Natural killer cell treated with Interleukin-12 subunit alpha and Interleukin-12 subunit beta and Interleukin-15 and Interleukin-18, amount 100 ng/mL, for 72 hours (primary cell): ENCODE data around the gene MICAL3. TPM values are rescaled to one million over a fixed set of nuclear protein-coding genes. Genes with fewer than 3 reads are reported as not detected.
"Not testable (repeated sequence)": the region's sequence is repeated elsewhere in the genome, so short reads cannot be mapped to it uniquely, and the experiment has no call there.

Experiments
- ATAC-seq, 2 donors: fragments of 150-1000 bp; cut with Tn5 transposase in 1 of 2; sonication (Bioruptor Pico), chemical (Tn5 transposase) in 1 of 2; 2 replicates each; pipeline ENCODE4 v1.10.0; 2021
- DNase-seq: peaks from one replicate; pipeline ENCODE4 v3.0.0; 2022; ENCODE audit warnings: low spot score
- H3K27ac Mint-ChIP-seq, 2 donors: 1 replicate in 1 of 2; 2 replicates in 1 of 2; pipeline ENCODE4 v1.8.0; 2022; ENCODE audit warnings: mixed read lengths in 2 of 2, mild to moderate bottlenecking in 1 of 2, moderate library complexity in 1 of 2
- H3K27me3 Mint-ChIP-seq, 2 donors: 1 replicate in 1 of 2; 2 replicates in 1 of 2; pipeline ENCODE4 v1.8.0; 2022; ENCODE audit warnings: mixed read lengths in 2 of 2
- H3K36me3 Mint-ChIP-seq: one replicate; pipeline ENCODE4 v1.8.0; 2022; ENCODE audit warnings: mixed read lengths
- H3K4me1 Mint-ChIP-seq, 2 donors: 1 replicate in 1 of 2; 2 replicates in 1 of 2; pipeline ENCODE4 v1.8.0; 2022; ENCODE audit warnings: low read depth in 2 of 2, mixed read lengths in 2 of 2, mild to moderate bottlenecking in 1 of 2
- H3K4me3 Mint-ChIP-seq: one replicate; pipeline ENCODE4 v1.8.0; 2022; ENCODE audit warnings: mixed read lengths
- H3K9me3 Mint-ChIP-seq: 2 replicates; pipeline ENCODE4 v1.8.0; 2022; ENCODE audit warnings: mixed read lengths
- total RNA-seq, 2 donors: library from RNA; stranded (reverse); gene quantifications; one replicate each; pipeline ENCODE4 v1.2.3, GENCODE V29; 2022

Gene MICAL3
- total RNA-seq, 2 donors from 2014 or later = 52.7 to 62.1 TPM

DNA sequence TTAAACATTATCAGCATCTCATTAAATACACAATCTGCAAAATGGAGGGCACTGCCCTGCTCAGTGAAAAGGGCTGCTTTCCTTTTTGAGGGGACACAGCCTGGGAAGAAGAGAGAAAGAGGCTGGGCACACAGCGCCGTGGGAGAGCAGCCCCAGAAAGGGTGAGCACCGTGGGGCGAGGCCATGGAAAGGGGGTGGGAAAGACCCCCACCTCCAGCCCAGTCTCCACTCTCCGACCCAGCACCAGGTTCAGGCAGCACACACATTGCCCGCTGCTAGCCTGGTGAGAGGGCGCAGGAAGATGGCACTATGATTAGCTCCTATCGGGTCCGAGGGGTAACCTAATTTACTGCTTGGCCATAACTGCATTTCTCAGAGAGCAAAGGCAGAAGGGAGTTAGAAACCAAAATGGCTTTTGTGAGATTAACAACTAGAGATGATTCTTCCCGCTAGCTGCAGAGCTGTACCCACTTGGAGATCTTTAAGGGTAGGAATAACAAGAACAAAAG, 146.1 kb downstream of the MICAL3 start:
- H3K36me3 Mint-ChIP-seq = no peaks in the 10 kb centered on the region
- H3K4me1 Mint-ChIP-seq = peaks cover 0 to 7% of the 10 kb centered on the region in 2 donors
- no peak for DNase-seq
- no peak overlapping the region for H3K27ac Mint-ChIP-seq
- H3K9me3 Mint-ChIP-seq = no peaks in the 10 kb centered on the region
- ATAC-seq = no peak
- no peaks in the 10 kb centered on the region for H3K27me3 Mint-ChIP-seq
- H3K4me3 Mint-ChIP-seq = no peak overlapping the region

DNA sequence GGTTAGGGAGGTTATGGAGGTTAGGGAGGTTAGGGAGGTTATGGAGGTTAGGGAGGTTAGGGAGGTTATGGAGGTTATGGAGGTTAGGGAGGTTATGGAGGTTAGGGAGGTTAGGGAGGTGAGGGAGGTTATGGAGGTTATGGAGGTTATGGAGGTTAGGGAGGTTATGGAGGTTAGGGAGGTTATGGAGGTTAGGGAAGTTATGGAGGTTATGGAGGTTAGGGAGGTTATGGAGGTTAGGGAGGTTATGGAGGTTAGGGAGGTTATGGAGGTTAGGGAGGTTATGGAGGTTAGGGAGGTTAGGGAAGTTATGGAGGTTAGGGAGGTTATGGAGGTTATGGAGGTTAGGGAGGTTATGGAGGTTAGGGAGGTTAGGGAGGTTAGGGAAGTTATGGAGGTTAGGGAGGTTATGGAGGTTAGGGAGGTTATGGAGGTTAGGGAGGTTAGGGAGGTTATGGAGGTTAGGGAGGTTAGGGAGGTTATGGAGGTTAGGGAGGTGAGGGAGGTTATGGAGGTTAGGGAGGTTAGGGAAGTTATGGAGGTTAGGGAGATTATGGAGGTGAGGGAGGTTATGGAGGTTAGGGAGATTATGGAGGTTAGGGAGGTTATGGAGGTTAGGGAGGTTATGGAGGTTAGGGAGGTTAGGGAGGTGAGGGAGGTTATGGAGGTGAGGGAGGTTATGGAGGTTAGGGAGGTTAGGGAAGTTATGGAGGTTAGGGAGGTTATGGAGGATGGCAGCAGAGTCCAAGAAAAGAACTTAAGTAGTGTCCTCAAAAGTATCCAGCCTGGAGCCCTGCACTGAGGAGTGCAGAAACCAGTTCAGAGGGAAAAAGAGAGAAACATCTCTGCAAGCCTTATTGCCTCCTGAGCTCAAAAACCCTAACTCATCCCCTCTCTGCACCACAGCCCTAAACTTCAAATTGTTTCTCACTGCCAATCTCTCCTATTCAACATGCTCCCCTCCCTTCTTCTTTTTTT, 147.2 kb downstream of the MICAL3 start:
- H3K27ac Mint-ChIP-seq, H3K4me3 Mint-ChIP-seq, H3K4me1 Mint-ChIP-seq, ATAC-seq, DNase-seq, H3K9me3 Mint-ChIP-seq, H3K36me3 Mint-ChIP-seq, H3K27me3 Mint-ChIP-seq: not testable (repeated sequence)

- ATAC-seq (no peak), DNase-seq (no peak)
- Mint-ChIP-seq H3K9me3 (no peaks in the 10 kb centered on the region), H3K36me3 (no peaks in the 10 kb centered on the region), H3K27ac (no peak overlapping the region), H3K4me1 (peaks cover 0 to 2% of the 10 kb centered on the region in 2 donors), H3K27me3 (no peaks in the 10 kb centered on the region), H3K4me3 (no peak overlapping the region)
These were observed 148.0 kb downstream of the MICAL3 start for GRCh38 chr22:17876306-17876831.

DNA sequence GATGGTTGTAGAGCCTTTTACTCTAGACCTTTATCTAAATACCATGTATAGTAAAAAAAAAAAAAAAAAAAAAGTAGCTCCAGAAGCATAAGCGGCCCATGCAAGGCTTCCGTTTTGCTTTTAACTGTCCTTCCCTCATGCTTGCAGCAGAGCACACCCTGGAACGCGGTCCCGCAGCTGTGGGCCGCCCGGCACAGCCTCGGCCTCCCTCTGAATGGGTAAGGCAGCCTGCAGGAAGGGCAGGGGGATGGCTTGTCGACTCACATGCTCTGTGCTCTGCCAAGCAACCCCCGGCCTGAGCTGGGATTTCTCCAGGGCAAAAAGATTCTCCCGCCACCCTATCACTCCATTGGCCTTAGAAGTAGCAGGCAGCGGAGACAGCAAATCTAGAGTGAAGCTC, 148.7 kb downstream of the MICAL3 start:
- Mint-ChIP-seq H3K4me3 (no peak overlapping the region), H3K27ac (no peak overlapping the region), H3K36me3 (peaks cover 7% of the 10 kb centered on the region), H3K9me3 (no peaks in the 10 kb centered on the region), H3K4me1 (peaks cover 0 to 2% of the 10 kb centered on the region in 2 donors), H3K27me3 (no peaks in the 10 kb centered on the region)
- DNase-seq (no peak), ATAC-seq (no peak)

DNA sequence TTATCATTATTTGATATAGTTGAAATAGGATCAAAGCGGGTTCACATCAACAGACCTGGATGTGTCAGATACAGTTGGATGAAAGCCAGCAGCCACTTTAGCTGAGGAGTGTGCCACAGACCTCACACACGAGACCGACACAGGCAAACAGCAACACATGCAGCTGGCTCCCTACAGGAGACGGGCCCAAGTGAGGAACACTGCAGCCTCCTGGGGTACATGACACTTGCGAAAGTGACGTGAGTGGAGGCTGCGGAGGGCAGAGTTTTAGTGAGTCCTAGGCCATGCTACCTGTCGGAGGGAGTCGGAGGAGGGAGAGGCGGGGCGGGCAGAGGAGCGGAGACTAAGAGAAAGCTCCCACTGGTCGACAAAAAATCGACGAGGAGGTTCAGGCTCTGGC, 149.2 kb downstream of the MICAL3 start:
- ATAC-seq (no peak), DNase-seq (no peak)
- no peak overlapping the region for H3K27ac Mint-ChIP-seq
- H3K4me3 Mint-ChIP-seq = no peak overlapping the region
- peaks cover 7% of the 10 kb centered on the region for H3K36me3 Mint-ChIP-seq
- no peaks in the 10 kb centered on the region for H3K27me3 Mint-ChIP-seq
- peaks cover 0 to 2% of the 10 kb centered on the region in 2 donors for H3K4me1 Mint-ChIP-seq
- H3K9me3 Mint-ChIP-seq = no peaks in the 10 kb centered on the region

GRCh38 chr22:17874231-17874905, 150.0 kb downstream of the MICAL3 start:
- Mint-ChIP-seq H3K27ac (no peak overlapping the region), H3K9me3 (no peaks in the 10 kb centered on the region), H3K4me3 (no peak overlapping the region), H3K36me3 (peaks cover 7% of the 10 kb centered on the region), H3K27me3 (no peaks in the 10 kb centered on the region), H3K4me1 (peaks cover 0 to 2% of the 10 kb centered on the region in 2 donors)
- ATAC-seq (no peak), DNase-seq (no peak)

DNA sequence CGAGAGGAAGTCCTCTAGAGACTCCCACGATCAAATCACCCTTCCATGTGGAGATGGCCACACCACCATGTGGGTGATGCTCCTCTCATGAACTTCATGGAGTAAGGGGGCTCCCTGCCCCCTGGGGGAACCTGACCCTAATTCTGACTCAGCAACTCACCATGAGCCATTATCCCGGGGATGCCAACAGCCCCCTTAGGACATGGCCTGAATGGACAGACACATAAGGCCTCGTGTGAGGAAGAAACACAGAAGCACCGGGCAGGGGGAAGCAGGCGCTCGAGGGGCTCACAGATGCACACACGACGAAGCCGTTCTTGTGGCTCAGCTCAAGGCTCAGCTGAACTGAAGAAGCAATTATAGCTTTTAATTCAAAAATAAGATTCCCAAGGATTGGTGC, 150.6 kb downstream of the MICAL3 start:
- H3K36me3 Mint-ChIP-seq = peaks cover 7% of the 10 kb centered on the region
- no peaks in the 10 kb centered on the region for H3K9me3 Mint-ChIP-seq
- H3K4me3 Mint-ChIP-seq = no peak overlapping the region
- no peak overlapping the region for H3K27ac Mint-ChIP-seq
- DNase-seq = no peak
- H3K27me3 Mint-ChIP-seq = no peaks in the 10 kb centered on the region
- peaks cover 0 to 2% of the 10 kb centered on the region in 2 donors for H3K4me1 Mint-ChIP-seq
- no peak for ATAC-seq

- H3K9me3 Mint-ChIP-seq = no peaks in the 10 kb centered on the region
- H3K27me3 Mint-ChIP-seq = no peaks in the 10 kb centered on the region
- ATAC-seq (no peak), DNase-seq (no peak)
- H3K27ac Mint-ChIP-seq = no peak overlapping the region
- no peak overlapping the region for H3K4me3 Mint-ChIP-seq
- H3K4me1 Mint-ChIP-seq = peaks cover 0 to 2% of the 10 kb centered on the region in 2 donors
- H3K36me3 Mint-ChIP-seq = peaks cover 7% of the 10 kb centered on the region
These were observed 151.2 kb downstream of the MICAL3 start for GRCh38 chr22:17873116-17873515.

DNA sequence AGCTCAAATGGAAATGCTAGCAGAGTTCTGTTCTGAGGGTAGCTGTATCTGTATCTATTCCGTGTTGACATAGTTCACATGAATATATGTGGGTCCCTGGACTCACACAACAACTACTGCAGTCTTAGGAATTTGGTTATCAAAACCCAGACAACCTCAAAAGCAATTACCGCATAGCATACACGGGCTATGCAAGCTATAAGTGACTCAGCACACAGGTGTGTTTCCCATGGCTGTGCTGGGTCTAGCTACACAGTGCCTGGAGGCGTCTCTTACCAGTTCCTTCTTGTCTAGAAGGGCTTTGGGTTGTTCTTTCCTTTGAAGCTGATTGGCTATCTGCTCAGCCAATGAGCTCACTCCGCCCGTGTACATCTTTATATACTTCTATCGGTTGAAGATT, 151.9 kb downstream of the MICAL3 start:
- Mint-ChIP-seq H3K9me3 (no peaks in the 10 kb centered on the region), H3K4me1 (peaks cover 0 to 4% of the 10 kb centered on the region in 2 donors), H3K4me3 (no peak overlapping the region), H3K36me3 (peaks cover 7% of the 10 kb centered on the region), H3K27me3 (no peaks in the 10 kb centered on the region), H3K27ac (no peak overlapping the region)
- DNase-seq = no peak
- no peak for ATAC-seq

GRCh38 chr22:17871726-17872458, 152.5 kb downstream of the MICAL3 start:
- DNase-seq (no peak), ATAC-seq (no peak)
- Mint-ChIP-seq H3K36me3 (peaks cover 7% of the 10 kb centered on the region), H3K9me3 (no peaks in the 10 kb centered on the region), H3K27ac (no peak overlapping the region), H3K4me3 (no peak overlapping the region), H3K4me1 (peaks cover 0 to 5% of the 10 kb centered on the region in 2 donors), H3K27me3 (no peaks in the 10 kb centered on the region)

DNA sequence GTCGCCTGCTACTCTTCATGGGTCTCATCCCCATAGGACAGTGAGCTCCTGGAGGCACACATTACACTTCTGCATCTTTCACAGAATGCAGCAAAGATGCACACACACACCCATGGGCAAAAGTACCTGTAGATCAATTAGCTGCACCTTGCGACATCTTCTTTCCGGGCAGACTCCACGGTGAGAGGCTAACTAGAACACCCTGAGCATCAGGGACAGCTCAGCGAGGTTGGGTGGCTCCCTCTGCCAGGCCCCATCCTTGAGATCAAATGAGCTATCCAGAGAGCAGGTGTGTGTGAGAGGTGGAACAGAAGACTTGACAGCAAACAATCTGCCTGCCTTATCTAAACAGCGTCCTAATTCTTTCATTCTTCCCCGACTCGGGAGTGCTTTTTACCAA, 154.0 kb downstream of the MICAL3 start:
- no peak for DNase-seq
- Mint-ChIP-seq H3K27me3 (no peaks in the 10 kb centered on the region), H3K4me3 (no peak overlapping the region), H3K4me1 (peaks cover 0 to 5% of the 10 kb centered on the region in 2 donors), H3K9me3 (no peaks in the 10 kb centered on the region), H3K36me3 (peaks cover 7% of the 10 kb centered on the region), H3K27ac (peak overlapping the region in 1 of 2 donors; percentile 14)
- no peak for ATAC-seq

DNA sequence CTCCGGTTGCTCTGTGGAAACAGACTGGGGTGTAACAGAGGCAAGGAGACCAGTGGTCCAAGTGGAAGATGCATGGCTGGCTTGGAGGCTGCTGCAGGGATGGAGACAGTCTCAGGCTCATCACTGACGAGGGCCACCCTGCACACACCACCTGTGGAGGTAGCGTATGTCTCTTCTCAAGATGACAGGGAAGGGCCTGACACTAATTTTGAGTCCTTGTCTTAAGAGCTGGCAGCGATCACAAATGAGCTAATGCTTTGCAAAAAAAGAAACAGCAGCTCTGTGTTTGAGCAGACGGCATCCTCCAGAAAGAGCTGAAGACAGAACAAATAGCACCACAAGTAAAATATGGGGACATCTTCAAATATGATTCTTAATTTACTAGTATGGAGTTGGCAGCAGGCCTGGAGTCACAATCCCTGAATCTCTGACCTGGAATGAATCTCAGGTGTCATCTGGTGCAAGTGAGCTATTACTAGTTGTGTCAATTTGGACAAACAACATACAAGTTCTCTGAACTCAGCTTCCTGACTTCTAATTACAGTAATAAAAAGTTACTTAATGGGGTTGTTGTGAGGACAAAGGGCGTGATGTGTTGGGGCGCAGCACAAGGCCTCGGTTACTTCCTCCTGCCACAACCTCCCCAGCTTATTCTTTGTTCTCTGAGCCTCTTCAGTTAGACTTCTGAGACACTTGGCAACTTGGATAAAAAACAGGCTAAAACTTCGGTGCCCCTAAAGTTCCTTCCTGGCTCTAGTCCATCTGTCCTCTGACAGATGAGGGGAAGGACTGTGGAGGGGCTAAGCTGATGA, 154.9 kb downstream of the MICAL3 start:
- H3K27ac Mint-ChIP-seq = no peak overlapping the region
- peaks cover 7% of the 10 kb centered on the region for H3K36me3 Mint-ChIP-seq
- H3K4me1 Mint-ChIP-seq = peaks cover 0 to 5% of the 10 kb centered on the region in 2 donors
- DNase-seq (no peak), ATAC-seq (no peak)
- no peak overlapping the region for H3K4me3 Mint-ChIP-seq
- no peaks in the 10 kb centered on the region for H3K27me3 Mint-ChIP-seq
- H3K9me3 Mint-ChIP-seq = no peaks in the 10 kb centered on the region

DNA sequence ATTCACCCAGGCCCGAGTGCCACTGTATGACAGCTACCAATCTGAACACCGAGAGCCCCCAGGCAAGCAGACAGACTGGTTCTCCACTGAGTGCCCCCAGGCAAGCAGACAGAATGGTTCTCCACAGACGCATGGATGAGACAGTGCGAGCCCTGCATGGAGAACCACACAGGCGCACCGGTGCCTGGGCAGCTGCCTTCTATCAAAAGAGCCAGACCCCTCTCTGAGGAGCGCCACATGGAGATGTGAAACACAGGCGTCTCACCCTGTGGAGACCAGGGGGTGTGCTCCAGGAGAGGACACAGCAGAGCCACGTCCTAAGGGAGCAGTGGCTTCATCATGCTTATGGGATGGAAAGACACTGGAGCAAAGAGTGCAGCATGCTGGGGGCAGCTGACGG, 155.6 kb downstream of the MICAL3 start:
- H3K4me1 Mint-ChIP-seq = peaks cover 0 to 5% of the 10 kb centered on the region in 2 donors
- no peak for ATAC-seq
- H3K4me3 Mint-ChIP-seq = no peak overlapping the region
- DNase-seq = no peak
- peaks cover 7% of the 10 kb centered on the region for H3K36me3 Mint-ChIP-seq
- no peaks in the 10 kb centered on the region for H3K27me3 Mint-ChIP-seq
- no peaks in the 10 kb centered on the region for H3K9me3 Mint-ChIP-seq
- H3K27ac Mint-ChIP-seq = no peak overlapping the region
